Activated T-cell treated with anti-CD3 and anti-CD28 coated beads for 1 hour (primary cell): Measurements from ENCODE around the gene BANP.
"Not testable (repeated sequence)": the region's sequence is repeated elsewhere in the genome, so short reads cannot be mapped to it uniquely, and the experiment has no call there.

Experiments used
- DNase-seq: peaks from one replicate; pipeline ENCODE4 v3.0.0-alpha.2; 2020; ENCODE audit warnings: low read depth

BANP gene

GRCh38 chr16:88104363-88104762 is 153.1 kb downstream of the BANP start:
- not testable (repeated sequence) for DNase-seq

- DNase-seq, result not testable (repeated sequence)
Observed at GRCh38 chr16:88105574-88106140, 154.4 kb downstream of the BANP start.

GRCh38 chr16:88106566-88106965 is 155.3 kb downstream of the BANP start:
- not testable (repeated sequence) for DNase-seq

- no peak for DNase-seq
Observed at GRCh38 chr16:88108762-88109161, 157.5 kb downstream of the BANP start.

- DNase-seq, result not testable (repeated sequence)
Observed at GRCh38 chr16:88109726-88110621, 158.7 kb downstream of the BANP start.

GRCh38 chr16:88110875-88111494 is 159.8 kb downstream of the BANP start:
- DNase-seq, result not testable (repeated sequence)

GRCh38 chr16:88111976-88112375 is 160.7 kb downstream of the BANP start:
- not testable (repeated sequence) for DNase-seq

- DNase-seq, result no peak
Observed at GRCh38 chr16:88113545-88114045, 162.4 kb downstream of the BANP start.

- not testable (repeated sequence) for DNase-seq
Observed at GRCh38 chr16:88114541-88115228, 163.5 kb downstream of the BANP start.

GRCh38 chr16:88116121-88116520 is 164.9 kb downstream of the BANP start:
- DNase-seq, result no peak

GRCh38 chr16:88117476-88117868 is 166.2 kb downstream of the BANP start:
- DNase-seq, result no peak

GRCh38 chr16:88118376-88118775 is 167.1 kb downstream of the BANP start:
- DNase-seq, result no peak

GRCh38 chr16:88118852-88119741 is 167.9 kb downstream of the BANP start:
- DNase-seq, result not testable (repeated sequence)

GRCh38 chr16:88119881-88120751 is 168.9 kb downstream of the BANP start:
- not testable (repeated sequence) for DNase-seq

GRCh38 chr16:88120812-88121211 is 169.6 kb downstream of the BANP start:
- DNase-seq, result no peak

GRCh38 chr16:88121391-88121790 is 170.2 kb downstream of the BANP start:
- DNase-seq, result not testable (repeated sequence)

GRCh38 chr16:88121886-88122580 is 170.8 kb downstream of the BANP start:
- no peak for DNase-seq
